Measurements from ENCODE around the gene TMEM62. TPM values are rescaled to one million over a fixed set of nuclear protein-coding genes. Genes with fewer than 3 reads are reported as not detected.
"Not testable (repeated sequence)": the region's sequence is repeated elsewhere in the genome, so short reads cannot be mapped to it uniquely, and the experiment has no call there.

The TMEM62 gene
- polyA plus RNA-seq, 2 donors, result 7.6 to 12.8 TPM

GRCh38 chr15:43187544-43188155 lies 54.3 kb downstream of the TMEM62 start:
- Histone ChIP-seq H3K9me3 (ENCODE audit: control insufficient read depth in 2 of 2, insufficient read depth in 1 of 2, low read depth in 1 of 2, low read length in 1 of 2) (no peaks in the 10 kb centered on the region), H3K27ac (ENCODE audit: low read depth in 2 of 2, low read length in 1 of 2) (no peak overlapping the region), H3K27me3 (ENCODE audit: control insufficient read depth in 1 of 2, insufficient read depth in 2 of 2, low read length in 2 of 2) (no peaks in the 10 kb centered on the region), H3K4me3 (ENCODE audit: low read depth in 1 of 2, low read length in 2 of 2) (no peak overlapping the region), H3K4me1 (ENCODE audit: control insufficient read depth in 2 of 2, insufficient read depth in 2 of 2, low read length in 1 of 2) (no peaks in the 10 kb centered on the region), H3K36me3 (ENCODE audit: control insufficient read depth in 2 of 2, insufficient read depth in 2 of 2, low read length in 1 of 2) (peaks cover 9% of the 10 kb centered on the region in 2 donors)
- WGBS, 2 donors, result 66 to 72% methylated on average over 2 of the region's 2 CpGs

GRCh38 chr15:43189296-43189695 lies 55.9 kb downstream of the TMEM62 start:
- no peaks in the 10 kb centered on the region for H3K4me1 ChIP-seq (ENCODE audit: control insufficient read depth in 2 of 2, insufficient read depth in 2 of 2, low read length in 1 of 2)
- H3K9me3 ChIP-seq (ENCODE audit: control insufficient read depth in 2 of 2, insufficient read depth in 1 of 2, low read depth in 1 of 2, low read length in 1 of 2), result no peaks in the 10 kb centered on the region
- 67 to 72% methylated on average over 2 of the region's 2 CpGs for WGBS, 2 donors
- H3K36me3 ChIP-seq (ENCODE audit: control insufficient read depth in 2 of 2, insufficient read depth in 2 of 2, low read length in 1 of 2), result peaks cover 9 to 12% of the 10 kb centered on the region in 2 donors
- no peak overlapping the region for H3K27ac ChIP-seq (ENCODE audit: low read depth in 2 of 2, low read length in 1 of 2)
- no peaks in the 10 kb centered on the region for H3K27me3 ChIP-seq (ENCODE audit: control insufficient read depth in 1 of 2, insufficient read depth in 2 of 2, low read length in 2 of 2)
- H3K4me3 ChIP-seq (ENCODE audit: low read depth in 1 of 2, low read length in 2 of 2), result no peak overlapping the region

DNA sequence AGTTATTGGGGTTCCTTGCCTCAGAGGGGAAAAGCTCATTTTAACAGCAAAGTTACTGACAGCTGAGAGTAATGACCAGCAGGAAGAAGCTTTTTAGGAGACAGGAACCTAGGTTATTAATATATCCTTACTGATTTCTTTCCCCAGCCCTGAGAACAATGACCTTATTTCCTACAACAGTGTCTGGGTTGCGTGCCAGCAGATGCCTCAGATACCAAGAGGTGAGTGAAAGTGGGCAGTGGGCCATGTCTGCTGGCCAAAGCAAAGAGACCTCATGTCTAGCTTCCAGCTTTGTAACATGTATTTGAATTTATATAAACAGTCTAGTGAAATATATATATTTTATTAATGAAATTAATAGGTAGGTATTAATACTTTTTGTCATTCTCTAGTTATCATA lies 56.8 kb downstream of the TMEM62 start:
- peaks cover 14 to 15% of the 10 kb centered on the region in 2 donors for H3K36me3 ChIP-seq (ENCODE audit: control insufficient read depth in 2 of 2, insufficient read depth in 2 of 2, low read length in 1 of 2)
- no peak overlapping the region for H3K27ac ChIP-seq (ENCODE audit: low read depth in 2 of 2, low read length in 1 of 2)
- H3K27me3 ChIP-seq (ENCODE audit: control insufficient read depth in 1 of 2, insufficient read depth in 2 of 2, low read length in 2 of 2), result no peaks in the 10 kb centered on the region
- no peak overlapping the region for H3K4me3 ChIP-seq (ENCODE audit: low read depth in 1 of 2, low read length in 2 of 2)
- 74 to 85% methylated on average over 1 of the region's 1 CpG for WGBS, 2 donors
- no peaks in the 10 kb centered on the region for H3K9me3 ChIP-seq (ENCODE audit: control insufficient read depth in 2 of 2, insufficient read depth in 1 of 2, low read depth in 1 of 2, low read length in 1 of 2)
- no peaks in the 10 kb centered on the region for H3K4me1 ChIP-seq (ENCODE audit: control insufficient read depth in 2 of 2, insufficient read depth in 2 of 2, low read length in 1 of 2)

DNA sequence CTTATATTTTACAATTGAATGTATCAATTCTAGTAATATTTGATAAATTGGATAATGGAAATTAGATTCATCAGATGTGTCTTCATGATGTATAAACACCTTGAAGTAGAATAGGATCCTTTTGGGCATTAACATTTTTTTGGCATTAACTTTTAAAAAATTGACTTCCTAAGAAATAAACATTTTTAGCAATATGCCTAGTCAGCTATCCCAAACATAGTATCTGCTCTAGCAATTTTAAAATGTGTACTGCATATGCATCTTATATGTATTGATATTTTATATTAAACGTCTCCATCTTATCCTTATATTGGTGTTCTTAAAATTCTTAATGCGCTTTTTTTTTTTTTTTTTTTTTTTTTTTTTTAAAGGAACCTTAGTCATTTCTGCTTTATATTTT lies 60.3 kb downstream of the TMEM62 start:
- H3K27me3 ChIP-seq (ENCODE audit: control insufficient read depth in 1 of 2, insufficient read depth in 2 of 2, low read length in 2 of 2), result no peaks in the 10 kb centered on the region
- H3K4me3 ChIP-seq (ENCODE audit: low read depth in 1 of 2, low read length in 2 of 2), result no peak overlapping the region
- 93 to 96% methylated on average over 2 of the region's 2 CpGs for WGBS, 2 donors
- H3K27ac ChIP-seq (ENCODE audit: low read depth in 2 of 2, low read length in 1 of 2), result no peak overlapping the region
- peaks cover 21 to 22% of the 10 kb centered on the region in 2 donors for H3K36me3 ChIP-seq (ENCODE audit: control insufficient read depth in 2 of 2, insufficient read depth in 2 of 2, low read length in 1 of 2)
- H3K9me3 ChIP-seq (ENCODE audit: control insufficient read depth in 2 of 2, insufficient read depth in 1 of 2, low read depth in 1 of 2, low read length in 1 of 2), result no peaks in the 10 kb centered on the region
- H3K4me1 ChIP-seq (ENCODE audit: control insufficient read depth in 2 of 2, insufficient read depth in 2 of 2, low read length in 1 of 2), result no peaks in the 10 kb centered on the region

GRCh38 chr15:43194795-43195194 lies 61.4 kb downstream of the TMEM62 start:
- Histone ChIP-seq H3K4me3 (ENCODE audit: low read depth in 1 of 2, low read length in 2 of 2) (no peak overlapping the region), H3K27ac (ENCODE audit: low read depth in 2 of 2, low read length in 1 of 2) (no peak overlapping the region), H3K4me1 (ENCODE audit: control insufficient read depth in 2 of 2, insufficient read depth in 2 of 2, low read length in 1 of 2) (no peaks in the 10 kb centered on the region), H3K27me3 (ENCODE audit: control insufficient read depth in 1 of 2, insufficient read depth in 2 of 2, low read length in 2 of 2) (no peaks in the 10 kb centered on the region), H3K36me3 (ENCODE audit: control insufficient read depth in 2 of 2, insufficient read depth in 2 of 2, low read length in 1 of 2) (peaks cover 21 to 22% of the 10 kb centered on the region in 2 donors), H3K9me3 (ENCODE audit: control insufficient read depth in 2 of 2, insufficient read depth in 1 of 2, low read depth in 1 of 2, low read length in 1 of 2) (no peaks in the 10 kb centered on the region)
- WGBS, 2 donors, result 86 to 93% methylated on average over 2 of the region's 2 CpGs

- Histone ChIP-seq H3K27ac (ENCODE audit: low read depth in 2 of 2, low read length in 1 of 2) (no peak overlapping the region), H3K27me3 (ENCODE audit: control insufficient read depth in 1 of 2, insufficient read depth in 2 of 2, low read length in 2 of 2) (no peaks in the 10 kb centered on the region), H3K36me3 (ENCODE audit: control insufficient read depth in 2 of 2, insufficient read depth in 2 of 2, low read length in 1 of 2) (peaks cover 13% of the 10 kb centered on the region in 2 donors), H3K9me3 (ENCODE audit: control insufficient read depth in 2 of 2, insufficient read depth in 1 of 2, low read depth in 1 of 2, low read length in 1 of 2) (no peaks in the 10 kb centered on the region), H3K4me3 (ENCODE audit: low read depth in 1 of 2, low read length in 2 of 2) (no peak overlapping the region), H3K4me1 (ENCODE audit: control insufficient read depth in 2 of 2, insufficient read depth in 2 of 2, low read length in 1 of 2) (no peaks in the 10 kb centered on the region)
- WGBS, 2 donors, result 90 to 92% methylated on average over 10 of the region's 10 CpGs
Measured at GRCh38 chr15:43196760-43197548, 63.6 kb downstream of the TMEM62 start.

- peaks cover 11 to 13% of the 10 kb centered on the region in 2 donors for H3K36me3 ChIP-seq (ENCODE audit: control insufficient read depth in 2 of 2, insufficient read depth in 2 of 2, low read length in 1 of 2)
- not testable (repeated sequence) for H3K27me3 ChIP-seq (ENCODE audit: control insufficient read depth in 1 of 2, insufficient read depth in 2 of 2, low read length in 2 of 2); H3K4me1 ChIP-seq (ENCODE audit: control insufficient read depth in 2 of 2, insufficient read depth in 2 of 2, low read length in 1 of 2); H3K9me3 ChIP-seq (ENCODE audit: control insufficient read depth in 2 of 2, insufficient read depth in 1 of 2, low read depth in 1 of 2, low read length in 1 of 2); H3K4me3 ChIP-seq (ENCODE audit: low read depth in 1 of 2, low read length in 2 of 2); H3K27ac ChIP-seq (ENCODE audit: low read depth in 2 of 2, low read length in 1 of 2)
- WGBS, 2 donors, result 88 to 93% methylated on average over 3 of the region's 3 CpGs
Measured at GRCh38 chr15:43197773-43198172, 64.4 kb downstream of the TMEM62 start.

DNA sequence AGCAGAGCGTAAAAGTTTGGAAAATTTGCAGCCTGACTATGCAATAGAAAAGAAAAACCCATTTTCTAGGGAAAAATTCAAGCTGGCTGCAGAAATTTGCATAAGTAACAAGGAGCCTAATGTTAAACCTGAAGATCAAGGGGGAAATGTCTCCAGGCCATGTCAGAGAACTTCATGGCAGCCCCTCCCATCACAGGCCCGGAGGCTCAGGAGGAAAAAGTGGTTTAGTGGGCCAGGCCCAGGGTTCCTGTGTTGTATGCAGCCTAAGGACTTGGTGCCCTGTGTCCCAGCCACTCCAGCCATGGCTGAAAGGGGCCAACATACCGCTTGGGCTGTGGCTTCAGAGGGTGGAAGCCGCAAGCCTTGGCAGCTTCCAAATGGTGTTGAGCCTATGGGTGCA lies 65.2 kb downstream of the TMEM62 start:
- peaks cover 8 to 13% of the 10 kb centered on the region in 2 donors for H3K36me3 ChIP-seq (ENCODE audit: control insufficient read depth in 2 of 2, insufficient read depth in 2 of 2, low read length in 1 of 2)
- H3K27me3 ChIP-seq (ENCODE audit: control insufficient read depth in 1 of 2, insufficient read depth in 2 of 2, low read length in 2 of 2); H3K4me3 ChIP-seq (ENCODE audit: low read depth in 1 of 2, low read length in 2 of 2); H3K4me1 ChIP-seq (ENCODE audit: control insufficient read depth in 2 of 2, insufficient read depth in 2 of 2, low read length in 1 of 2); H3K27ac ChIP-seq (ENCODE audit: low read depth in 2 of 2, low read length in 1 of 2); H3K9me3 ChIP-seq (ENCODE audit: control insufficient read depth in 2 of 2, insufficient read depth in 1 of 2, low read depth in 1 of 2, low read length in 1 of 2): not testable (repeated sequence)
- 96 to 97% methylated on average over 4 of the region's 4 CpGs for WGBS, 2 donors

- Histone ChIP-seq H3K9me3 (ENCODE audit: control insufficient read depth in 2 of 2, insufficient read depth in 1 of 2, low read depth in 1 of 2, low read length in 1 of 2) (no peaks in the 10 kb centered on the region), H3K4me1 (ENCODE audit: control insufficient read depth in 2 of 2, insufficient read depth in 2 of 2, low read length in 1 of 2) (no peaks in the 10 kb centered on the region), H3K27me3 (ENCODE audit: control insufficient read depth in 1 of 2, insufficient read depth in 2 of 2, low read length in 2 of 2) (no peaks in the 10 kb centered on the region), H3K36me3 (ENCODE audit: control insufficient read depth in 2 of 2, insufficient read depth in 2 of 2, low read length in 1 of 2) (peaks cover 8 to 13% of the 10 kb centered on the region in 2 donors), H3K27ac (ENCODE audit: low read depth in 2 of 2, low read length in 1 of 2) (no peak overlapping the region), H3K4me3 (ENCODE audit: low read depth in 1 of 2, low read length in 2 of 2) (no peak overlapping the region)
- WGBS, 2 donors, result 96 to 97% methylated on average over 3 of the region's 3 CpGs
Measured at GRCh38 chr15:43198992-43199391, 65.6 kb downstream of the TMEM62 start.
